Gastrocnemius medialis (tissue), 4 donors: ENCODE results near the gene PSG1.
"Not testable (repeated sequence)": the region's sequence is repeated elsewhere in the genome, so short reads cannot be mapped to it uniquely, and the experiment has no call there.

ENCODE experiments used
- POLR2A ChIP-seq, 2 donors: fragments of 450-650 bp; IDR thresholded peaks; one replicate each; pipeline ENCODE4 v1.6.1; 2017; ENCODE audit warnings: antibody characterized with exemption in 2 of 2, mild to moderate bottlenecking in 2 of 2, moderate library complexity in 2 of 2
- TF ChIP-seq, protein P1 (sequence below), 5 experiments: fragments of 450-650 bp in 3 of 5; fragments of 200-600 bp in 2 of 5; sonication (generic) in 2 of 5; IDR thresholded peaks in 4 of 5; conservative IDR thresholded peaks in 1 of 5; 1 replicate in 4 of 5; 2 replicates in 1 of 5; pipeline ENCODE4 v1.5.1; 2016 to 2019; ENCODE audit warnings: antibody characterized with exemption in 5 of 5, mild to moderate bottlenecking in 3 of 5, moderate library complexity in 3 of 5

DNA sequence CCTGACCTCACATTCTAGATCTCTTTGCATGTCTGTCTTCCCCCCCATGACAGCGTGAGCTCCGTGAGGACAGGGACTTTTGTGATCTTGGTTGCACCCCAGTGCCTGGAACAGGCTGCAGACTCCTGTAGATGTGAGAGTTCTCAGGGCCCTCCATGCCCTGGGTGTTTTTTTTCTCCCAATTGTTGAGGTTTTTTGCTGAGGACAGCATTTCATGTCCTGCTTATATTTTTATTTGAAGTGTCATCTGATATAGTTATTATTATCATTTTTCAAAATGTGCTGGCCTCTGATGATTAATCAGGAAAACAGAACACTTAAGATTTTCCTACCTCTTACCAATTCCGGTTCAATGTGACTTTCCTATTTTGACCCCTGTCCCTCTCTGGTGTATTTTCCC, 24.8 kb downstream of the PSG1 start:
- TF ChIP-seq, protein P1, sequence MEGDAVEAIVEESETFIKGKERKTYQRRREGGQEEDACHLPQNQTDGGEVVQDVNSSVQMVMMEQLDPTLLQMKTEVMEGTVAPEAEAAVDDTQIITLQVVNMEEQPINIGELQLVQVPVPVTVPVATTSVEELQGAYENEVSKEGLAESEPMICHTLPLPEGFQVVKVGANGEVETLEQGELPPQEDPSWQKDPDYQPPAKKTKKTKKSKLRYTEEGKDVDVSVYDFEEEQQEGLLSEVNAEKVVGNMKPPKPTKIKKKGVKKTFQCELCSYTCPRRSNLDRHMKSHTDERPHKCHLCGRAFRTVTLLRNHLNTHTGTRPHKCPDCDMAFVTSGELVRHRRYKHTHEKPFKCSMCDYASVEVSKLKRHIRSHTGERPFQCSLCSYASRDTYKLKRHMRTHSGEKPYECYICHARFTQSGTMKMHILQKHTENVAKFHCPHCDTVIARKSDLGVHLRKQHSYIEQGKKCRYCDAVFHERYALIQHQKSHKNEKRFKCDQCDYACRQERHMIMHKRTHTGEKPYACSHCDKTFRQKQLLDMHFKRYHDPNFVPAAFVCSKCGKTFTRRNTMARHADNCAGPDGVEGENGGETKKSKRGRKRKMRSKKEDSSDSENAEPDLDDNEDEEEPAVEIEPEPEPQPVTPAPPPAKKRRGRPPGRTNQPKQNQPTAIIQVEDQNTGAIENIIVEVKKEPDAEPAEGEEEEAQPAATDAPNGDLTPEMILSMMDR (IDR thresholded peaks at IDR 0.05 in 4 of 5, conservative IDR thresholded peaks at IDR 0.05 in 1 of 5): not testable (repeated sequence)
- not testable (repeated sequence) for TF ChIP-seq POLR2A (IDR thresholded peaks at IDR 0.05)
